GM18505 (cell line): ENCODE measurements around the gene TXNDC15.
"Not testable (repeated sequence)": the region's sequence is repeated elsewhere in the genome, so short reads cannot be mapped to it uniquely, and the experiment has no call there.

Experiments used
- ATAC-seq: cut with Tn5 transposase; IDR thresholded peaks from one replicate; pipeline ENCODE4 v1.9.1; 2021; ENCODE audit not compliant: unreplicated experiment
- POLR2A ChIP-seq: IDR thresholded peaks from 4 replicates; pipeline ENCODE4 v1.6.1; 2011; ENCODE audit warnings: borderline replicate concordance; ENCODE audit not compliant: insufficient read depth, insufficient read length; ENCODE audit errors: extremely low read depth

The TXNDC15 gene

DNA sequence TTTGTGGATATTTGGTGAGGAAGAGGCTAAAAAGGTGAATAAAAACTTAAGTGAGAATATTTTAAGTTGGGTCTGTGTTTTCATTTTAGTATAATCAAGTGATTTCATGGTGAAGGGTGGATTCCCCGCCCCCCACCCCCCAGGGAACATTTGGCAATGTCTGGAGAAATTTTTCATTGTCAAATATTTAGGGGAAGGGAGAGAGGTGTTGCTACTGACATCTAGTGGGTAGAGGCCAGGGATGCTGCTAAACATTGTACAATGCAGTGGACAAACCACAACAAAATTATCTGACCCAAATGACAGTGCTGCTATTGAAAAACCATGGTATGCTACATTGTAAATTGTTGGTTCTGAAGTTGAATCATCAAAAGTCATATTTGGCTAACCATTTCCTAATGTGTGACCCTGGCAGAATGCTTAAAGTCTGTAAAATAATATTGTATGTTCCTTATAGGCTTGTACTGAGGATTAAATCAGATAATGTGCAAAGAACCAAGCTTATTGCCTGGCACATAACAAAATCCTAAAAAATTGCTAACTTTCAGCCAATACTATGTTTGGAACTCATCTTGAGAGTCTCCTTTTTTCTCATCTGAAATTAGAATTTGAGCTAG is 22.8 kb upstream of the TXNDC15 start:
- no peak for ATAC-seq
- TF ChIP-seq POLR2A = no peak

DNA sequence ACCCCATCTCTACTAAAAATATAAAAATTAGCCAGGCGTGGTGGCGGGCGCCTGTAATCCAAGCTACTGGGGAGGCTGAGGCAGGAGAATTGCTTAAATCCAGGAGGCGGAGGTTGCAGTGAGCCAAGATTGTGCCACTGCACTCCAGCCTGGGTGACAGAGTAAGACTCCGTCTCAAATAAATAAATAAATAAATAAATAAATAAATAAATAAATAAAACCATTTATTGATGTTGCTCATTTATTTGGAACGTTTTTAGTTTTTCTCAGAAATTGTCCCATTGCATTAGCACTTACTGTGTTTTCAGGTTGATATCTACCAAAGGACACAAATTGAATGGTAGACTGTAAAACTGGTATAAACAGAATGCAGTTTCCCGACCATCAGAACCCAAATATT is 17.7 kb upstream of the TXNDC15 start:
- ATAC-seq = not testable (repeated sequence)

DNA sequence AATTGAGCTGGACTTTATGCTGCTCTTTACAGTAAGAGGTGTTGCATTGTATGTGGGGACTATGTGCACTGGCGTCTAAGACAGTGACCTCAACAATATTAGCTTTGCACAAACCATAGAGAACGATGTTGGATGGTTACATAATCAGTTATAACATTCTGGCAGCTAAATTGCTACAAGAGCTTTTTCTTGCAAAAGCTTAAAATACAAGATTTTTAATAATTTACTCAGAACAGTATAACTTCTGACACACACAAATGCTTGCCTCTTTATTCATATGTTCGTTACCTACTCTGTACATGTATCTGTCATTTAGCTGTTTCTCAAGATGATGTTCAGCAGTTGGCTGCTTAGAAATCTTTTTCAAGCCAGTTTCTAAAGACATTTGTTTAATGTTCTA is 16.8 kb upstream of the TXNDC15 start:
- no peak for ATAC-seq
- TF ChIP-seq POLR2A = no peak

- no peak for ATAC-seq
- TF ChIP-seq POLR2A = no peak
Observed at GRCh38 chr5:134864707-134865106, 9.5 kb upstream of the TXNDC15 start.

DNA sequence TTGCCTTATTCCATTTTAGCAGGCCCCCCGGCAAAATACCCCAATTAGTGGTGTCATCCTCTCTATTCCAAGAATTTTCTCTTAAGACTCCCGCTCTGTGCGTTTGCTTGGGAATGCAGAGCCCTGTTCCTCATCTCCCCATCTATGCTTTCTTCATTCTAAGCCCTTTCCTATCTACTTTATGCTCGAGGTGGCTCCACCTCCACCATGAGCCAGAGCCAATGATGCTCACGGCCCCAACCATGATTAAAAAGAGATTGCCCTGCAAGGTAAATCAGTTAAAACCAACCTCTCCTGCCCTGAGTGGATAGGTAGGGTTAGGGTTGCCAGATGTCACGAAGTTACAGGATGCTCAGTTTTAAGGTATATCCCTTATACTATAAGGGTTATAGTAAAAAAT is 677 bp upstream of the TXNDC15 start:
- ATAC-seq = no peak
- TF ChIP-seq POLR2A = no peak

DNA sequence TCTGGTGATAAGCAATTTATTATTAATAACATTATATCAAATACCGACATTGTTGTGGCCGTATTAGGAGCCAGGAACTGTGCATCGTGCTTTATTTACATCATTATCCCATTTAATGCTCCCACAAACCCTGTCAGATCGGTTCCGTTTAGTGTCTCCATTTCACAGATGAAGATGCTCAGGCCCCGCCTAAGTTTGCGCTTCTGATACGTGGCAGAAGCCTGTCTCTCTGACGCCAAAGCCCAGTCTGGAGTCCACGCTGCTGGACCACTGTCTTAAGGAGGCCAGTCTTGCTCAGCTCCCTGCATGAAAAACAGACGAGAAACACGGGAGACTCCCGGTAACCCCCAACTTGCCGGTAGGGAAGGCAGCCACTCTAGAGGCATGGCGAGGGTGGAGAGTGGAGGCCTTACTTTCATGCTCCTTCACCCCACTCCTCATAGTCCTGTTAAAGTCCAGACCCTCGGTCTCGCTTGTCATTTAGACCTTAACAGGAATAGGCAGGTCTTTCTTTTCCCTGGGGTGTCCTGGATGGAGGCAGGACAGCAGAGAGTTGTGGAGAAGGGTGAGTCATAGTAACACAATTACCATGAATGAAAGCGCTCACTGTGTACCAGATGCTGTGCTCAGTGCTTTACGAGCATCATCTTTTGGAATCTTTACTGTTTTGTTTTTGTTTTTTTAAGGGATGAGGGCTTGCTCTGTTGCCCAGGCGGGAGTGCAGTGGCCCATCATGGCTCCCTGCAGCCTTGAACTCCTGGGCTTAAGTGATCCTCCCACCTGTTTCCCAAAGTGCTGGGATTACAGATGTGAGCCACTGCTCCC is 872 bp downstream of the TXNDC15 start:
- peak; percentile 20 for ATAC-seq
- TF ChIP-seq POLR2A = no peak

GRCh38 chr5:134877159-134877558 is 3.0 kb downstream of the TXNDC15 start:
- ATAC-seq = no peak
- no peak for TF ChIP-seq POLR2A

- ATAC-seq = no peak
- TF ChIP-seq POLR2A = no peak
Observed at GRCh38 chr5:134878403-134878802, 4.2 kb downstream of the TXNDC15 start.

DNA sequence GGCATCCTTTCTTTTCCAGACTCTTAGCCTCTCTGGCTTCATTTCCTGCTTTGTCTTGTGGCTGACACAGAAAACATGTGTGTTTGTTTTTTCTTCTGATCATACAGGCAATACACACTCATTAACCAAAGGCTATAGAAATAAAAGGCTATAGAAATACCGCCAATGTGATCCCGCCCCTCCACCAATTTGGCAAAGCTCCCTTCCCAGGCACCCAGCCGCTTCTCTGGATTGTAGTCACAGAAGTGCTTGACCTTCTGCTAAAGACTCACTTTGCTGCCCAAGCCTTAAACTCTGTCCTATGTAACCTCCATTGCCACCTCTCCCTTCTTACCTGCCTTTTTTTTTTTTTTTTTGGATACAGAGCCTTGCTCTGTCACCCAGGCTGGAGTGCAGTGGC is 5.3 kb downstream of the TXNDC15 start:
- no peak for TF ChIP-seq POLR2A
- no peak for ATAC-seq

DNA sequence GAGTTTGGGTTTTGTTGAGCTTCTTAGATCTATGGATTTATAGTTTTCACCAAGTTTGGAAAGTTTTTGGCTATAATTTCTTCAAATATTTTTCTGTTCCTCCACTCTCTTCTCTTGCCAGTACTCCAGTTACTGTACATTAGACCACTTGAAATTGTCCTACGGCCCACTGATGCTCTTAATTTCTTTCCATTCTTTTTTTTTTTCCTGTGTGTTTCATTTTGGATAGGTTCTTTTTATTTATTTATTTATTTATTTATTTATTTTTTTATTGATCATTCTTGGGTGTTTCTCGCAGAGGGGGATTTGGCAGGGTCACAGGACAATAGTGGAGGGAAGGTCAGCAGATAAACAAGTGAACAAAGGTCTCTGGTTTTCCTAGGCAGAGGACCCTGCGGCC is 6.8 kb downstream of the TXNDC15 start:
- ATAC-seq = not testable (repeated sequence)

- ATAC-seq = not testable (repeated sequence)
Observed at GRCh38 chr5:134881711-134882110, 7.5 kb downstream of the TXNDC15 start.

- ATAC-seq = no peak
Observed at GRCh38 chr5:134887593-134888159, 13.5 kb downstream of the TXNDC15 start.

GRCh38 chr5:134889335-134889734 is 15.2 kb downstream of the TXNDC15 start:
- ATAC-seq = no peak
- no peak for TF ChIP-seq POLR2A

More at GRCh38 chr5:134887593-134888159, 13.5 kb downstream of the TXNDC15 start:
- no peak for TF ChIP-seq POLR2A

DNA sequence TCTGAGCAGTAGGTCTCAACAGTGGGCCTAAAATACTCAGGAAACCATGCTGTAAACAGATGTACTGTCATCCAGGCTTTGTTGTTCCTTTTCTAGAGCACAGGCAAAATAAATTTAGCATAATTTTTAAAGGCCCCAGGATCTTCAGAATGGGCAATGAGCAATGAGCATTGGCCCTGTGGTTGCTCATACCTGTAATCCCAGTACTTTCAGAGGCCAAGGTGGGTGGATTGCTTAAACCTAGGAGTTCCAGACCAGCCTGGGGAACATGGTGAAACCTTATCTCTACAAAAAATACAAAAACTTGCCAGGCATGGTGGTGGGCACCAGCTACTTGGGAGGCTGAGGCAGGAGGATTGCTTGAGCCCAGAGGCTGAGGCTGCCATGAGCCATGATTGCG is 17.3 kb downstream of the TXNDC15 start:
- no peak for TF ChIP-seq POLR2A
- ATAC-seq = no peak
